Mammary epithelial cell (primary cell): Measurements from ENCODE around the gene TBC1D22A.

Source experiments
- CTCF ChIP-seq, 2 donors: IDR thresholded peaks in 1 of 2; conservative IDR thresholded peaks in 1 of 2; 2 replicates each; pipeline ENCODE4 v1.5.1; 2011 to 2012; ENCODE audit warnings: inconsistent platforms in 2 of 2, low read length in 2 of 2, mild to moderate bottlenecking in 2 of 2, control low read depth in 1 of 2, low read depth in 1 of 2; ENCODE audit not compliant: insufficient read depth in 1 of 2; ENCODE audit errors: extremely low read depth in 1 of 2
- EZH2 ChIP-seq: IDR thresholded peaks from 2 replicates; pipeline ENCODE4 v1.6.1; 2012; ENCODE audit warnings: low read length, inconsistent platforms, borderline replicate concordance

- no peak for TF ChIP-seq CTCF (conservative IDR thresholded peaks at IDR 0.05 in 1 of 2, IDR thresholded peaks at IDR 0.05 in 1 of 2; ENCODE audit: extremely low read depth in 1 of 2, insufficient read depth in 1 of 2, low read depth in 1 of 2, low read length in 2 of 2)
- no peak for TF ChIP-seq EZH2
Measured at GRCh38 chr22:46742576-46743221, 19.8 kb upstream of the TBC1D22A start.
